Breast epithelium (tissue), 3 donors: ENCODE data around the gene SLC50A1.

ENCODE experiments used
- POLR2A ChIP-seq: fragments of 450-650 bp; IDR thresholded peaks from one replicate; pipeline ENCODE4 v1.6.1; 2016; ENCODE audit warnings: antibody characterized with exemption, mild to moderate bottlenecking, moderate library complexity
- TF ChIP-seq, protein P1 (sequence below), 3 donors: fragments of 450-650 bp; IDR thresholded peaks; one replicate each; pipeline ENCODE4 v1.5.1; 2016 to 2017; ENCODE audit warnings: antibody characterized with exemption in 3 of 3, mild to moderate bottlenecking in 3 of 3, moderate library complexity in 3 of 3

DNA sequence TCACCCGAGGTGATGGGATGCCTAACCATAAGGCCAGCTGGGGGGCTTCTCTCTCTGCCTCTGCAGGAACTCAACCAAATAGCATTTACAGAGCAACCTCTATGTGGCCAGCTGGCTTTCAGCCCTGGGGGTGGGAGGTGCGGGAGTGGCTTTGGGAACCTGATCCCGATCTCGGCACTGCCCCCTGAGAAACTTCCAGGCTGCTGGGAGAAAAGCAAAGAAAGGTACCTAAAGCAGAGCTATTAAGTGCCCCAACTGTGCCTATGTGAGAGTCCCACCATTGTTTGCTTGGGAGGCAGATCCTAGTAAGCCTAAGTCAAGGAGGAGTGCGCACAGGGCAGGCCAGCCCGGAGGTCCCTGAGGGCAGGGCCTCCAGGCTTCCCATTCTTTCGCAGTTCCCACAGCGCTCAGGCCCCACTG lies 30.4 kb downstream of the SLC50A1 start:
- TF ChIP-seq POLR2A, result no peak
- TF ChIP-seq, protein P1, sequence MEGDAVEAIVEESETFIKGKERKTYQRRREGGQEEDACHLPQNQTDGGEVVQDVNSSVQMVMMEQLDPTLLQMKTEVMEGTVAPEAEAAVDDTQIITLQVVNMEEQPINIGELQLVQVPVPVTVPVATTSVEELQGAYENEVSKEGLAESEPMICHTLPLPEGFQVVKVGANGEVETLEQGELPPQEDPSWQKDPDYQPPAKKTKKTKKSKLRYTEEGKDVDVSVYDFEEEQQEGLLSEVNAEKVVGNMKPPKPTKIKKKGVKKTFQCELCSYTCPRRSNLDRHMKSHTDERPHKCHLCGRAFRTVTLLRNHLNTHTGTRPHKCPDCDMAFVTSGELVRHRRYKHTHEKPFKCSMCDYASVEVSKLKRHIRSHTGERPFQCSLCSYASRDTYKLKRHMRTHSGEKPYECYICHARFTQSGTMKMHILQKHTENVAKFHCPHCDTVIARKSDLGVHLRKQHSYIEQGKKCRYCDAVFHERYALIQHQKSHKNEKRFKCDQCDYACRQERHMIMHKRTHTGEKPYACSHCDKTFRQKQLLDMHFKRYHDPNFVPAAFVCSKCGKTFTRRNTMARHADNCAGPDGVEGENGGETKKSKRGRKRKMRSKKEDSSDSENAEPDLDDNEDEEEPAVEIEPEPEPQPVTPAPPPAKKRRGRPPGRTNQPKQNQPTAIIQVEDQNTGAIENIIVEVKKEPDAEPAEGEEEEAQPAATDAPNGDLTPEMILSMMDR (IDR thresholded peaks at IDR 0.05), result no peak
